CD4-positive, alpha-beta T cell treated with Interleukin-17A for 4 hours (primary cell): ENCODE data around the gene ATP2B1.
"Not testable (repeated sequence)": the region's sequence is repeated elsewhere in the genome, so short reads cannot be mapped to it uniquely, and the experiment has no call there.

Experiments
- DNase-seq: peaks from one replicate; pipeline ENCODE4 v3.0.0-alpha.2; 2020; ENCODE audit warnings: mixed read lengths

Gene ATP2B1

DNA sequence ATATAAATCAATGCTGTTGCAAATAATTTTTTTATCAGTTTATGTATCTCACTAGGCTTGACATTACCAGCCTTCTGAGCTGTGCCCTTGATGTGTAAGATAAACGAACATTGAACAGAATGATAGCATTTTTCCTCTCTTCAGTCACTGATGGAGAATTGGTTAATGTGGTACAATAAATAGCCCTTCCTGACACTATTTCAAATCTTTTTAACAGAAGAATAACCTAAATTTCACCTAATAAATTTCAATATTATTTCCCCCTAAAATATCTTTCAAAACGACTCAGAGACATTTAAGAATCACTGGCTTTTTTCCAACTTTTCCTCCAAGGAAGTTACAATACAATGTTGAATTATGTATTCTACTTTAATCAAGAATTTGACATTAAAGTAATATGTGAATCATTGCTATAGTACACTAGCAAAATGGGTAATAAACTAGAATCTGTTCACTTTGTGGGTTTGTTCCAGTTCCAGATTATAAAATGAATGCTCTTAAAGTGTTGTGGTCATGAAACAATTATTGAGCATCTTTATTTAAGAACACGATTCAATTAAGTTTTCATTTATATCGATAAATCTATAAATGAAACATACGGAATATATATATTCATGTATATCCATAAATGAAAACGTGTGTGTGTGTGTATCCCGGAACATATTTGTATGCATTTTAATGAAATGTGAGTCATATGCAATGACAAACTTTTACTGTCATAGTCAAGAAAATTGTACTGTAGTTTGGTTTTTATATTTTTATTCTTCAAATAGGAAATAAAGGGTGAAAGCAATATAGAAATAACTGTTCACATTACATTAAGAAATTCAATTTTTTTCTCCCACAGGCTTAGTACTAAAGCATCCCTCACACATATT lies 2.5 kb upstream of the ATP2B1 start:
- no peak for DNase-seq

DNA sequence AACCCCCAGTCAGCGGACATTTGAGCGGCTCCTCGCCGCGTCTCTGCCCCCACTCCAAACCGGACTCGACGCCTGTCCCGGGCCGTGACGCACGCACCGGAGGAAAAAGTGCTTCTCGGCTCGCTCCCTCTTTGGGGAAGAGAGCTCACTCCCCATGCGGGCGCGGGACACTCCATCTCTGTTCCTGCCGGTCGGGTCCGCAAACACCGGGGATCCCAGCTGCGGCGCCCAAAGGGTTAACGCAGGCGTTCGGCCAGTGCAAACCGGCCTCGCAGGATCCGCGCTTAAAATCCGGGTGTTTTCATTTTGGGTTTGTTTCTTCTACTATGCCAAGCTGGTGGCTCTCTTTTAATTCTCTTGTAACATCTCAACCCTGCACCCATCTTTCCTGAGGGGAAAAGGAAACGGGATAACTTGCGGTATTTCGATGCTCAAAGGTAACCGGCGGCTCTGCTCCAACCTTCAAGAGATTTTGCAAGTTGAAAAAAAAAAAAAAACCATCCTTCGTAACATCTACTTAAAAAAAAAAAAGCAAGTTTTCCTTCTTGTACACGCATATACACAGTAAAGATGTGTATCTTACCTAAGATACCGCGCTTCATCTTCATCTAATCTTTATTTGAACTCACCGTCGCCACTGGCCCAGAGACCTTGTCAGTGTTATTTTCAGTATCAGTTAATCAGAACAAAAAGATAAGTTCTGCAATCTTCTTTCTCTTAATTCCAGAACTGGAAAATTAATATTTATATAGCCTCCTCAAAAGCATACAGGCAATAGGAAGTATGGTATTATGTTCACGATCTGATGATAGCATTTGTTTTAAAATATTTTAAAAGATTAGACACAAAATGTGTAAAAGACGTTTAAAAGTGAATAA lies 1.6 kb upstream of the ATP2B1 start:
- DNase-seq, result peak; percentile 7

DNA sequence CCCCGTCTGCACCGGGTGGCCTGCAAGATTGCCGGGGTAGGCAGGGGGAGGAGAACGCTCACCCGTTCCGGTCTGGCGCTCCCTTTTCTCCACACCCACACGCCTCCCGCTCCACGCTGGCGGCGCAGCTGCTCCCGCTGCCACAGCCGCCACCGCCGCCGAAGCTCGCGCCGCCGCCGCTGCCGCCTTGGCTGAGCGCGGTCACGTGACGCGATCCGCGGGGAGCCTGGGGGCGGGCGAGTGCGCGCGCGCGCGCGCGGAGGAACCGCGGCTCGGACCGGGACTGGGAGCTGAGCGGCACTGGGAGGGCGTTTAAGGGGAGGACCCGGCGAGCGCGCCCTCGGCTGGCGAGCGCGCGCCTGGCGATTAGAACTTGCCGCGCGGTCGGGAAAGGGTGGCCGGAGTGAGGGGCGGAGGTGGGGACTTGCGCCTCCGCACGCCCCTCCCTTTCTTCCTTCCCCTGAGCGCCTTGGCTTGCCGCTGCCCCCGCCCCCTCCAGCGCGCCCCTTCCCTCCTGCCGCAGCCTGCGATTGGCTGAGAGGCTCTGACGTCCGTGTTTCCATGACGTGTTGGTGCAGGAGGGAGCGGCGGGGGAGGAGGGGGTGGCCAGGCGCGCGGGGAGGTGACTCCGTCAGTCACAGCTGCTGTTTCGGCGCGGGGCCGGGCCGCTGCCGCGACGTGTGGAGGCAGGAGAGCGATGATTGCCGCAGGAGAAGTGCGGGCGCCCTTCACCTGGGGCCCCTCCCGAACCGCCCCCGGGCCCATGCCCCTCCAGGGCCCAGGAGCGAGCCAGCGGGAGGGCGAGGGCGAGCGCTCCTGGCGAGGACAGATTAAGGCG lies 738 bp upstream of the ATP2B1 start:
- DNase-seq, result peak; percentile 99

DNA sequence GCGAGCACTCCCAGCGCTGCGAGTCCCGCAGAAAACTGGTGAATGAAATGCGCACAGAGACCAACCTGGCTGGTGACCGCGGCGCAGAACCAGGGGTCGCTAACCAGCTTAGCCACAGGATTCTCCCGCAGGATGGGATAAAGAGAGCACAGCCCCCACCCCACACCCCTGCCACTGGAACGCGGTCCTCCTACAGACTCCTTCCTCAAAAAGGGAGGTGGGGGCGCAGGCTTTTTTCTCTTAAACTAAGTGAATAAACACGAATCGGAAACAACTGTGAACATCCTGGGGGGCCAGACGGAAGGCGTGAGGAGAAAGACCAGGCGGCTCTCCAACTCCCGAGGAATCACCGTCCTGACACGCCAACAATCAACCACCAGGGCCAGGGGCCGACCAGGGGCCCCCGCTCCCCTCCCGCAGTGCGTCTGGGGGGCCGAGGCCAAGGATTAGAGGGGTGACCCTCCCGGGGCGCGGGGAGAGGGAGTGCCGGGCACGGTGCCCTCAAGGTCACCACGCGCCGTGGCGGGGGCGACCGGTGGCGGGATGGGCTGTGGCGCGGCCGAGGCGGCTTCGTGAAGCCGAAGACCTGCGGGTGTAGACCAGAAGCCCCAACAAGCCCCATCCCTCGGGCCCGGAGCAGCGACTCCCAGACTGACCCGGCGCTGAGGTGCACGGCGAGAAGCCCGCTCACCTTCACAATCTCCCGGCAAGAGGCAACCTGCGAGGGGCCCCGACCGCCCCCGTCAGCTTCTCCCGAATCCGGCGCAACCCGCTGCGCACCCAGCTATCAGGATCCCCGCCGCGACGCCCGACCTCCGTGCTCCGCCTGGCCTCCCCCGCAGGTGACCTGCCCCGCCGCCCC lies 704 bp downstream of the ATP2B1 start:
- DNase-seq, result peak; percentile 56

DNA sequence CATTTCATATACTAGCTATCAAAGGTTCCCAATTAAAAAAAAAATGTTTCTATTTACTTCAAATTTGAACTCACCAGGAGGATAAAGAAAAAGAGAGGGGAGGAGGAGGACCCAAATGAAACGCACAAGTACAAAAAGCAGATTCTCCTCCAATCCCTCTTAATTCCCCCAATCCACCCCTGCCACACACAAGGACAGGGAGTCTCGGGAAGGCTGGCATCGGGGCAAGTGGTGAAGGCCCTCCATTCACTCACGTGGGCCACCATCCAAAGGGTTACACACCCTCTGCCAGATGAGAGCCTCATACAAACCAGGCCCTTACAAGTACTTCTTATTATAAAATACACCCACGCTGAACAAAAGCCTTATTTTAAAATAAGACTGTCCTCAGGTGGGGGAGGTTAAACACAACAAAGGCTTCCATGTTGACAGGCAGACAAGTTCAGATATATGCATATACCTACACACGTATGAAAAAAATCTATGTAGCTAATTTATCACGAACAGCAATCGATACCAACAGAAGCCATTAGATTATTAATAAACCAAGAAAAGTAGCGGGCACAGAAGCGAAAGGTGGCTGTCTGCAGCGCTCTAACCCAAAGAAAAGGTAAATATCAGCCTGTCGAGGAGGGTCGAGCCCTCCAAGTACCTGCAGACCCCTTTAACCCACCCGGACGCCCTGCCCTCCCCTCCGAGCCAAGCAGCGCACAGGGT lies 1.5 kb downstream of the ATP2B1 start:
- no peak for DNase-seq

DNA sequence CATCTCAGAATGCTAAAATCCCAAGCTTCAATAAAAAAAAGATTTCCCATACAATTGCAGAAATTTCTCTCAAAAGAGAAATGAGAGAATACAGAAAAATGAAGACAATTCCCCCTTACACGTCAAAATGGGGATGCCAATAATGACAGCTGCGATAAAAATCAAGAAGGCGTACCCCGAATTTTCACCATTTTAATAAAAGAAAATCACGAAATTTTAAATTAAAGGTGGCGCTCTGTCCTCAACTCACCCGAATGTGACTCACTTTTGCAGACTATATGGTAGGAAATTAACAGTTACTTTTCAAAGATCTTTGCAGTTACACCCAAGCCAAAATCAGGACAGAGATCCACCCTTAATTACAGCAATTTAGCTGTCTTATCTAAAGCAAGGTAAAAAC lies 2.1 kb downstream of the ATP2B1 start:
- DNase-seq, result no peak

DNA sequence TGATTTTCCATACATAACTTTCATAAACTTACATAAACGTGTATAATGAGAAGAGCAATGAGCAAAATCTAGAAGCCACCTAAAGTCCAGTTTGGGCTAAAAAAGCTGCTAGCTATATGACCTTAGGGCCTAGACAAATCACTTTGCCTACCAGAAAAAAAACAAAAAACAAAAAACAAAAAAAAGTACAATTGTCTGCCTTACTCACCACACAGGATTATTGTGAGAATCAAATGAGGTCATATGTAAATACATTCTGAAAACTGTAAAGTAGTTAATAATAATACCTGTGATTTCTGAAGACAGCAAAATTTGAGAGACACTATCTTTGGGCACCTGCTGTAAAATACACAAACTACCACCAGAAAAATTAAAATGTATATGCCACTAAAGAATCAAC lies 4.2 kb downstream of the ATP2B1 start:
- no peak for DNase-seq

DNA sequence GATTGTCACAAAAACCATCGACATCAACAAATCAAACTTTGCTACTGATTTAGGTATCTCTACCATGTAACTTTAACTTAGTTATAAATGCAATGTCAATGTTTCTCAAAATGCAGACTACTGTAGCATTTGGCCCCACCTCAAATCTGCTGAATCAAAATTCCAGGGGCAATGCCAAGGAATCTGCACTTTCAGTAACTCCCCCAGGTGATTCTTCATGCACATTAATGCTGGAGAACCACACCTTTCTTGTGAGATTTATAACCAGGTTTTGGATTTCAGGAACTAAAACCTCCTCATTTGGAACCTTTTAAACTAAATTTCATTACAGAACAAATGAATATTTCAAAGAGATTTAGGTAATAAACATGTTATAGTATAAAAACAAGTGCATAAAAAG lies 4.9 kb downstream of the ATP2B1 start:
- no peak for DNase-seq

DNA sequence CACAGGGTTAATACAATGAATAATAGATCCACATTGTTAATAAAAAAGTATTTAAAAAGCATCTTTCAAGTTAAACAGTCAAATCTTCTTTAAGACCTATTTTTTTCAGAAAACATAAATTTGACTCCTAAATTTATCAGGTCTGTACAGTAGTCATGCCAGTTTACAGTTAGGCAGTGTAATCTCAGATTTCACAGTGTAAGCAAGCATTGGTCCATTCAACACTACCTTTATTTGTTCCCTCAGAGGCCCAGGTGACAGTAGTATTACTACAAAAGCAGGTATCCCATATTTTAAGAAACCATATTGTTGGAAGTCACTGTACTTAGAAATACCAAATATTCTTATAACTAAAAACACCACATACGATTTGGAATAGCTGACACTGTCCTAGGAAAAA lies 6.1 kb downstream of the ATP2B1 start:
- DNase-seq, result no peak

DNA sequence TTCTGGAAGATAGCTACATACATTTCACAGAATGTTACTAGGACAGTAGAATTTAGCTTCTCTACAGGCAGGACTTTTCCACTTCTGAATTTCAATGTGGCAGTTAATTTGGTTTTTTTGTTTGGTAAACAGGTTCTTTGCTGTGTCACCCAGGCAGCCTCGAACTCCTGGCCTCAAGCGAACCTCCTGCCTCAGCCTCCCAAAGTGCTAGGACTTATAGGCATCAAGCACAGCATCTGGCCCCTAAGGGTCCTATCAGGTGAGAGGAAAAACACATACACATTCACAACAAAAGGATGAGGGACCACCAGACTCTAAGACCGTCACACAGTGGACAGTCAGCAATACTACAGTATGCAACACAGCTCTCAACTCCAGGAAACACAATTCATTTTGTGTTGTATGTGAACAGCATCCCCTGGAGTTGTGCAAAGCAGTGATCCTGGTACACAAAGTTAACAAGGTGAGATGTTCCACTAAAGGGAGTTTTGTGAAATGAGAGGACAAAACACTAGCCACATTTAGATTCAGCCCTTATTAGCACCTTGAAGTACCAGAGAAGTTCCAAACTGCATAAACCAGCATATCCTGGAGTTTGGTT lies 6.9 kb downstream of the ATP2B1 start:
- no peak for DNase-seq

DNA sequence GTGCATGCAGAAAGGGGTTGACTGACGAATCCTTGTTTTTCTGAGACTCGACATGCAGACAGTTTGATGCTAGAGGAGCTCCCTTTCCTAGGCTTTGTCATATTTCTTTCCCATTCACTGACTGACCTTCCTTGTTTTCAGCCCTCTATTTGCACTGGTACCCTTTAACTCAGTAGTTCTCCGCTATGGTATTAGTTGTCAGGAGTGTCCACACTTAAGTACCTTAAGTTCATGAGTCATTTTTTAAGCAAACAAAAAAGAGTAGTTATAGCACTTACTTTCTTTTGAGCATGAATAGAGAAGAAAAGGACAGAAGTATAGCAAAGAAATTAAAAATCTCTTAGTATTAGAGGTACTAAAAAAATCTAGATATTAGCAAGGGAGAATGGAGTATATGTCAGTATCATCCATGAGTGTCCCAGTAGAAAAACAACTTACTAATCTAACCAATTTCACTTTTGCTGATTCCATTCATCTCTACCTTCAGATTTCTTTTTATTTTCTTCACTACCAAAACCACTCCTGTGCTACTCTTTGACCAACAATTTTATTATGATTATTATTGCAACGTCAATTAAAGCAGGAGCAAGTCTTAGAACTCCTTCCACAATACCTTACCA lies 8.3 kb downstream of the ATP2B1 start:
- no peak for DNase-seq

DNA sequence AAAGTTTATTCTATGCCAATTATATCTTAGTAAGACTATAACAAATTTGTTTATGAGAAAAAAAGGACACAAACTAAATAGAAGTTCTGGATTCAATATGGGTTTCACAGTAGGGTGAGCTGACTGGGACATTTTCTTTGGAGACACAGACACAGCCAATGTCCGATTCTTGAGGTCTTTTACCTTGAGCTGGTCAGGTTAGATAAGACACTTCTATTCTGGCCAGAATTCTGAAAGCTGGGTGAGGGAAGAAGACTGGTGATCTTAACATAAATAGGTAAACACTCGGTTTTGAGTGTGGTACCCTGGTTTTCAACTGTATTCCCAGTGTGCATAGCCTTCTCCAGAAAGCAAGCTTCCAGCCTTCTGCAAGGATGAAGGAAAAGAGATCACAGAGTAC lies 10.0 kb downstream of the ATP2B1 start:
- no peak for DNase-seq

DNA sequence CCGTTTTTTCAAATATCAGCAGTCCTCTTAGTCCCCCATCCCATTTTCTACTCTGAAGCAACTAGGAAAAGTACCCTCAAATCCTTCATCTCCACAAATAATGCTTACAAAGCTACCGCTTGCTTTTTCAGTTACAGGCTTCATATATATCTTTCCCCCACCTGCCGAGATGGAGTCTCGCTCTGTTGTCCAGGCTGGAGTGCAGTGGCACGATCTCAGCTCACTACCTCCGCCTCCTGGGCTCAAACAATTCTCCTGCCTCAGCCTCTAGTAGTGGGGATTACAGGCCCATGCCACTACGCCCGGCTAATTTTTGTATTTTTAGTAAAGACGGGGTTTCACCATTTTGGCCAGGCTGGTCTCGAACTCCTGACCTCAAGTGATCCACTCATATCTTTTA lies 10.9 kb downstream of the ATP2B1 start:
- not testable (repeated sequence) for DNase-seq

DNA sequence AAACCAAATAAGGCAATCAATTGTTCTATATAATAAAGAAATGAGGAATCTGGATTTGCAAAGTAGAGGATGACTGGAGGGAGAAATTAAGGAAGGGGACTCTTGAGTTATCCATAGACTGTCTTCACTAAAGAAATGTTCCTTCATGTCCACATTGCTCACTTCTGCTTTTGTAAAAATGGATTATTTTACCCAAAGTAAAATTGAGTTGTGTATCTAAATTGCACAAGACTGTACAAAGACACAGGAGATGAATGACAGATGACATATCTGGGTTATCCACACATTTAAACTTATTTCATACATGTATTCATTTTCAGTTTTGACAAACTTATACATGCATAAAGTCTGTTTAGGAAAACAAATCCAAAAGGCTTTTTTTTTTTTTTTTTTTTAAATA lies 11.3 kb downstream of the ATP2B1 start:
- no peak for DNase-seq

DNA sequence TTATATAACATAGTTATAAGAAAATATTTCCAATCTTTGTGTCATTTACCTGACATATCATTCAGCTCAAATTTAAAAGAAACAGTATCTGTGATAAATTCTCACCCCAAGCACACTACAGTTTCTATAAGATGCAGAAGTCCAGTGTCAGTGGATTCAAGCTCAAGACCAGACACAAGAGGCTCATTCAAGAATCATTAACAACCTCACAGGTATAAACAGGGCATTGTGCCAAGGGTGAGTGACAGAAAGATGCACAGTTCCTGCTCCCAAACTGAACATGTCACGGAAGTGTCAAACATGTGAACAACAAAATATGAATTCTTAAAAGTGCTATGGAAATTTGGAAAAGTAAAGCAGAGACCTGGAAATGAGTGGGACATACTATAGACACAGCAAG lies 12.8 kb downstream of the ATP2B1 start:
- DNase-seq, result peak; percentile 6

DNA sequence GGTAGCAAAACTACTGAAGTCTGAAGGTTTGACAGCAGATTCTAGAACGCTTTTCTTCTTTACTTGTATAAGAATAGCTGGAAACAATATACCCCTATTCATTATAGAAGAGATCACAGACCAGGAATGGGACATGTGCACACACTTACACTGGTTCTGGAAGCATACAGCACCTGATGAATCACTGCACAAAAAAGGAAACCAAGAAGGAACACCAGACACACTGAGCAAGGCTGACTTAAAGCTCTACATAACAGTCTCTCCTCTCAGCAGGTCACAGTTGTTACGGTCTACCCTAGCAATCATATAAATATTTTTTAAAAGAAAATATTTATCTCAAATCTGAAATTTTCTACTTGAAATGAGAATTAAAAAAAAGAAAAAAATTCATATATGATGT lies 13.5 kb downstream of the ATP2B1 start:
- no peak for DNase-seq

DNA sequence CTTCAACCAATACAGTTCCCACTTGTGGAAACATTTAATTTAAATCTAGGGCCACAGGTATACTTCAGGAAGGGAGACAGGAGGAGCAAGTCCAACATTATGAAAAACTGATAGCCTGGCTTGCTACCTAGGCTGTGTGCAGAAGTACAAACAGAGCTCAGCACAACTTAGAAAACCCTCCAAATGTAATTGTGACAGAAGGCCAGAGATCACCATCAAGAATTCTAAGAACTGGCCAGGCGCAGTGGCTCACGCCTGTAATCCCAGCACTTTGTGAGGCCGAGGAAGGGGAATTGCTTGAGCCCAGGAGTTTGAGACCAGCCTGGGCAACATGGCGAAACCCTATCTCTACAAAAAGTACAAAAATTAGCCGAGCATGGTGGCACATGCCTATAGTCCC lies 14.1 kb downstream of the ATP2B1 start:
- no peak for DNase-seq

DNA sequence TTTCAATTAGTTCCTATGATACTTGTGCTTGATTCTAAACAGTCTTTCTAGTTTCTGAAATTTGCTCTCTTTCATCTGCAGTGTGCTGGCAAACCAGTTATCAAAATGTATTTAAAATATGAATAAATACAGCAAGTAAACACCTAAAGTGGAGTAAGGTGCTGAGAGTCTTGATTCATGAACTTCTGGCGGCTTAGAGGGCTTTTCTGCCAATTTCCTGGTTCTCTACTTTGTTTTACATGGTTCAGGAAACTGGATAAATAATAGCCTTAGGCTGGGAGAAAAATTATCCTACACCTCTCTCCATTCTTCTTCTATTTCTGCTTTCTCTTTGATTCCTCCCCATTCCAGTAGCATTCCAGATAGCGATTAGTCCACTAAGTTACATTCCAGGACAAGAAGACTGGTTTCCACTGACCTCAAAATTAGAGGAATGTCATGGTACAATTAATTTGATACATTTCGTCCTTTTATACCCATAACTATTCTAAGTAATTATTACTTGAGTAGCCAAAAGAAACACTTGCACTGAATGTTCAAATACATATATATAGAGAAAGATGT lies 14.9 kb downstream of the ATP2B1 start:
- DNase-seq, result no peak

DNA sequence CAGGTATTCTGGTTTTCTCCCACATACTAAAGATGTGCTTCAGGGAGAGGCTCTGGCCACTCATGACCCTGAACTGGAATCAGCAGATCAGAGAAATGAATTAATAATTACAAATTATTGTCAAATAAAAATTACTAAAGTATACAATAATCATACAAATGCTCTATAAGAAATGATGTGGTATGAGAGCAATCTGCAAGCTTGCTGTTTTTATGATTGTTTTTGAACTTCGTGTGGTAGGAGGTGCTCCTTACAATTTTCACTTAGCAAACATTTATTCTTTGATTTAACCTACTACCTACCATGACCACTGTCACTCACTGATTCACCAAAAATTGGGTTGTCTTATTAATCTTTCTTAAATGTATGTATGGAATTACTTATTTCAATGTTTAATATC lies 16.2 kb downstream of the ATP2B1 start:
- no peak for DNase-seq

DNA sequence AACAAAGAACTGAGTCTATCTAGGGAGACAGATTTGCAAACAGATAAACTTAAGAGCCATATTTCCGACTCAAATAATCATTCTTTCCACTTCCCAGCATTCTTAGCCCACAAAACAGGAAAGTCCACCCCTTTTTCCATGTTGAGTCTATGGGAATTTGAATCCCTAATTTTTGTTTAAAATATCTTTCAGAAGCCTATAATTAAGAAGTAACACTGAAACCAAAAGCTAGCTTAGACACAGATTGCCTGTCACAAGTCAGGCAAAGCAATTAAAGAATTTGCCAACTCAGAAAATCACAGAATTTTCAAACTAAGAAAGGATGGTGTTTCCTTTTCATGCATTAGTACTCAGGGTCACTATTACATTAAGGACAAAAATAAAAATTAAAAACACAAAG lies 17.0 kb downstream of the ATP2B1 start:
- no peak for DNase-seq
